ENCODE measurements around the gene RPL32.

DNA sequence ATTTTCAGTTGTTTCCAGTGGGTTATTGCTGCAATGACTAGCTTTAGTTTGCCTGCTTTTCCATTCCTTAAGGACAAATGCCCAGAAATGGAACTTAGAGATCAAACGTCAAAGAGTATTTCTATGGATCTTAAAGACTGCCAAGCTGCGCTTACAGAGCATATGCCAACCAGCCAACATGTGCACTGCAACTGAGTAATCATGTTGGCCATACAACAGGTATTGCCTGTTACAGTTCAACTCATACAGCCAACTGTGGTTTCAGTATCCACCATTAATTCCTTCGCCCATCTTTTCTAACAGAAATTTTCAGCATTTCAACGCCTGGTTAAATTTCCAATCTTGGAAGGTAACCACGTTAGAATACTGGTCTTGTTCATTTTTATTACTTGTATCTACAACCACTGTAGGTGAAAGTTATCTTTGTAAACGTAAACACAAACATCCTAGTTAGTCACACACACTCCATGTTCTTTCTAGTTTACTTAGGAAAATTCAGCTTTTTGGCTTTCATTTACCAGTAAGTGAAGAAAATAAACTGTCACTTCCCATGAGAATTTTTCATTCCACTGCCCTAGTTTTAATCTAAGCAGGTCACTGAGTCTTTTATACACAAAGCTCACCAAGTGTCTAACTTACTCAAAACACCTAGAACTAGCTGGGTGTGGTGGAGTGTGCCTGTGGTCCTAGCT, 3.9 kb downstream of the RPL32 start:
- TF ChIP-seq, protein P1, sequence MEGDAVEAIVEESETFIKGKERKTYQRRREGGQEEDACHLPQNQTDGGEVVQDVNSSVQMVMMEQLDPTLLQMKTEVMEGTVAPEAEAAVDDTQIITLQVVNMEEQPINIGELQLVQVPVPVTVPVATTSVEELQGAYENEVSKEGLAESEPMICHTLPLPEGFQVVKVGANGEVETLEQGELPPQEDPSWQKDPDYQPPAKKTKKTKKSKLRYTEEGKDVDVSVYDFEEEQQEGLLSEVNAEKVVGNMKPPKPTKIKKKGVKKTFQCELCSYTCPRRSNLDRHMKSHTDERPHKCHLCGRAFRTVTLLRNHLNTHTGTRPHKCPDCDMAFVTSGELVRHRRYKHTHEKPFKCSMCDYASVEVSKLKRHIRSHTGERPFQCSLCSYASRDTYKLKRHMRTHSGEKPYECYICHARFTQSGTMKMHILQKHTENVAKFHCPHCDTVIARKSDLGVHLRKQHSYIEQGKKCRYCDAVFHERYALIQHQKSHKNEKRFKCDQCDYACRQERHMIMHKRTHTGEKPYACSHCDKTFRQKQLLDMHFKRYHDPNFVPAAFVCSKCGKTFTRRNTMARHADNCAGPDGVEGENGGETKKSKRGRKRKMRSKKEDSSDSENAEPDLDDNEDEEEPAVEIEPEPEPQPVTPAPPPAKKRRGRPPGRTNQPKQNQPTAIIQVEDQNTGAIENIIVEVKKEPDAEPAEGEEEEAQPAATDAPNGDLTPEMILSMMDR (IDR thresholded peaks at IDR 0.05), result no peak
- TF ChIP-seq POLR2A (IDR thresholded peaks at IDR 0.05), result no peak
